Measurements from ENCODE around the gene BPIFB1.

BPIFB1 gene

GRCh38 chr20:33305589-33306057, 22.6 kb downstream of the BPIFB1 start:
- no peak overlapping the region for H3K4me3 ChIP-seq (ENCODE audit: low read depth in 1 of 2, low read length in 1 of 2)
- H3K27me3 ChIP-seq = no peaks in the 10 kb centered on the region
- no peak overlapping the region for H3K27ac ChIP-seq
- H3K9me3 ChIP-seq = no peaks in the 10 kb centered on the region
- H3K4me1 ChIP-seq (ENCODE audit: control insufficient read depth in 1 of 2, insufficient read depth in 1 of 2, low read depth in 1 of 2, low read length in 1 of 2) = peaks cover 30 to 38% of the 10 kb centered on the region in 2 experiments
- no peaks in the 10 kb centered on the region for H3K36me3 ChIP-seq
- TF ChIP-seq, protein P1, sequence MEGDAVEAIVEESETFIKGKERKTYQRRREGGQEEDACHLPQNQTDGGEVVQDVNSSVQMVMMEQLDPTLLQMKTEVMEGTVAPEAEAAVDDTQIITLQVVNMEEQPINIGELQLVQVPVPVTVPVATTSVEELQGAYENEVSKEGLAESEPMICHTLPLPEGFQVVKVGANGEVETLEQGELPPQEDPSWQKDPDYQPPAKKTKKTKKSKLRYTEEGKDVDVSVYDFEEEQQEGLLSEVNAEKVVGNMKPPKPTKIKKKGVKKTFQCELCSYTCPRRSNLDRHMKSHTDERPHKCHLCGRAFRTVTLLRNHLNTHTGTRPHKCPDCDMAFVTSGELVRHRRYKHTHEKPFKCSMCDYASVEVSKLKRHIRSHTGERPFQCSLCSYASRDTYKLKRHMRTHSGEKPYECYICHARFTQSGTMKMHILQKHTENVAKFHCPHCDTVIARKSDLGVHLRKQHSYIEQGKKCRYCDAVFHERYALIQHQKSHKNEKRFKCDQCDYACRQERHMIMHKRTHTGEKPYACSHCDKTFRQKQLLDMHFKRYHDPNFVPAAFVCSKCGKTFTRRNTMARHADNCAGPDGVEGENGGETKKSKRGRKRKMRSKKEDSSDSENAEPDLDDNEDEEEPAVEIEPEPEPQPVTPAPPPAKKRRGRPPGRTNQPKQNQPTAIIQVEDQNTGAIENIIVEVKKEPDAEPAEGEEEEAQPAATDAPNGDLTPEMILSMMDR (IDR thresholded peaks at IDR 0.05) = no peak

DNA sequence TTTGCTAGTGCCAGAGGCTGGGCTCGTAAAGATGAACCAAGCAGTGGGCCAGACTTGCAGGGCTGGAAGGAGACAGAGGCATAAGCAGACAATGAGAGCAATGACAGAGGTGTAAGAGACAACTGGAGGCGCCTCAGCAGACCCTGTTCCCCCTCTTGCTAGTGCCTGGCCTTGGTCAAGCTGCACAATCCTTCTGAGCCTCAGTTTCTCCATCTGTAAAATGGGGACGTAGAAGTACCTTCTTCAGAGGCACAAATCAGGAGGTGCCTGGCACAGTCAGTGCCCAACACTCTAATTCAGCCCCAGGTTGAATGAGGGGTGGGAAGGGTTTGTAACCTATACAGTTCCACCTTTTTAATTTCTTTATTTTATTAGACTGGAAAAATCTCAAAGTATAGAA, 23.2 kb downstream of the BPIFB1 start:
- TF ChIP-seq, protein P1 (IDR thresholded peaks at IDR 0.05) = no peak
- Histone ChIP-seq H3K27me3 (no peaks in the 10 kb centered on the region), H3K36me3 (no peaks in the 10 kb centered on the region)

DNA sequence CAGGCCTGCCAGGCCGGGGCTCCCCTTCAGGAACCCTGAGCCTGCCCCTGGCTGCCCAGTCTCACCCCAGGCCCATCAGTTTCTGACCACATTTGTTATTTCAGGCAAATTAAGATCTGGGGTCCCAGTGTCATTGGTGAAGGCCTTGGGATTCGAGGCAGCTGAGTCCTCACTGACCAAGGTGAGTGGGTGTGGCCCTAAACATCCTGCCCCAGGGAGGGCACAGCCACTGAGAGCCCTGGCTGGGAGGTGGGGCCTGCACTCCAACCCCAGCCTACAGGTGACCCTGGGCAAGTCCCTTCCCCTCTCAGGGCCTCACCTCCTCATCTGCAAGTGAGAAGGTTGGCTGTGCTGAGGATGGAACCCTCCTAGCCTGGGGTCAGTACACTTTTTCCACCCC, 23.8 kb downstream of the BPIFB1 start:
- Histone ChIP-seq H3K27me3 (no peaks in the 10 kb centered on the region), H3K4me1 (ENCODE audit: control insufficient read depth in 1 of 2, insufficient read depth in 1 of 2, low read depth in 1 of 2, low read length in 1 of 2) (peaks cover 28 to 34% of the 10 kb centered on the region in 2 experiments), H3K36me3 (no peaks in the 10 kb centered on the region), H3K4me3 (ENCODE audit: low read depth in 1 of 2, low read length in 1 of 2) (no peak overlapping the region), H3K27ac (no peak overlapping the region), H3K9me3 (no peaks in the 10 kb centered on the region)
- TF ChIP-seq, protein P1 (IDR thresholded peaks at IDR 0.05) = no peak

More for the DNA sequence above, 23.2 kb downstream of the BPIFB1 start:
- no peak overlapping the region for H3K4me3 ChIP-seq (ENCODE audit: low read depth in 1 of 2, low read length in 1 of 2)
- H3K9me3 ChIP-seq = no peaks in the 10 kb centered on the region
- peaks cover 30 to 38% of the 10 kb centered on the region in 2 experiments for H3K4me1 ChIP-seq (ENCODE audit: control insufficient read depth in 1 of 2, insufficient read depth in 1 of 2, low read depth in 1 of 2, low read length in 1 of 2)
- H3K27ac ChIP-seq = no peak overlapping the region

DNA sequence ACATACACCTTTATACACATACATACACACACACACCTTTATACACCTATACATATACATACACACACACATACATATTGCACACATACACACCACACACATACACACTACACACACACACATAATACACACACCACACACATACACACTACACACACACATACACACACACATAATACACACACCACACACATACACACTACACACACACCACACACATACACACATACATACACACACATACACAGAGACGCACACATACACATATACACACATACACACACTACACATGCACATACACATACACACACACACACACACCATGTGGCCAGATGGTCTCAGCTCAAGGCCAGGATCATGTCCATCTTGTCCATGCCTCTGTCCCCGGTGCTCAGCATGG, 25.7 kb downstream of the BPIFB1 start:
- TF ChIP-seq, protein P1 (IDR thresholded peaks at IDR 0.05) = no peak
- H3K9me3 ChIP-seq = no peaks in the 10 kb centered on the region
- H3K27ac ChIP-seq = no peak overlapping the region
- H3K36me3 ChIP-seq = no peaks in the 10 kb centered on the region
- no peaks in the 10 kb centered on the region for H3K27me3 ChIP-seq
- no peak overlapping the region for H3K4me3 ChIP-seq (ENCODE audit: low read depth in 1 of 2, low read length in 1 of 2)
- peaks cover 30 to 33% of the 10 kb centered on the region in 2 experiments for H3K4me1 ChIP-seq (ENCODE audit: control insufficient read depth in 1 of 2, insufficient read depth in 1 of 2, low read depth in 1 of 2, low read length in 1 of 2)

GRCh38 chr20:33309631-33310030, 26.6 kb downstream of the BPIFB1 start:
- Histone ChIP-seq H3K27me3 (no peaks in the 10 kb centered on the region), H3K4me3 (ENCODE audit: low read depth in 1 of 2, low read length in 1 of 2) (no peak overlapping the region), H3K36me3 (no peaks in the 10 kb centered on the region), H3K4me1 (ENCODE audit: control insufficient read depth in 1 of 2, insufficient read depth in 1 of 2, low read depth in 1 of 2, low read length in 1 of 2) (peaks cover 30 to 33% of the 10 kb centered on the region in 2 experiments), H3K9me3 (no peaks in the 10 kb centered on the region), H3K27ac (no peak overlapping the region)
- TF ChIP-seq, protein P1 (IDR thresholded peaks at IDR 0.05) = no peak

Data from neutrophil (primary cell).